Cerebellar cortex (tissue), 1 donor: Measurements from ENCODE around the gene PDGFRB.

Experiments used
- DNase-seq: peaks from one replicate; pipeline ENCODE4 v3.0.0-alpha.2; 2015; ENCODE audit warnings: low spot score

The PDGFRB gene

GRCh38 chr5:150082374-150082773 is 73.3 kb downstream of the PDGFRB start:
- DNase-seq: no peak

- no peak for DNase-seq
Observed at GRCh38 chr5:150081541-150082283, 73.9 kb downstream of the PDGFRB start.

- no peak for DNase-seq
Observed at GRCh38 chr5:150080696-150081435, 74.8 kb downstream of the PDGFRB start.

- DNase-seq: no peak
Observed at GRCh38 chr5:150079909-150080461, 75.7 kb downstream of the PDGFRB start.

- DNase-seq: no peak
Observed at GRCh38 chr5:150078802-150079689, 76.6 kb downstream of the PDGFRB start.

- DNase-seq: no peak
Observed at GRCh38 chr5:150077996-150078801, 77.4 kb downstream of the PDGFRB start.

GRCh38 chr5:150077060-150077459 is 78.6 kb downstream of the PDGFRB start:
- DNase-seq: no peak

GRCh38 chr5:150075806-150076205 is 79.8 kb downstream of the PDGFRB start:
- DNase-seq: no peak

- DNase-seq: no peak
Observed at GRCh38 chr5:150075233-150075632, 80.4 kb downstream of the PDGFRB start.

GRCh38 chr5:150073677-150074076 is 82.0 kb downstream of the PDGFRB start:
- DNase-seq: no peak

GRCh38 chr5:150073086-150073625 is 82.5 kb downstream of the PDGFRB start:
- no peak for DNase-seq

- no peak for DNase-seq
Observed at GRCh38 chr5:150070821-150071220, 84.8 kb downstream of the PDGFRB start.

- no peak for DNase-seq
Observed at GRCh38 chr5:150069672-150070627, 85.7 kb downstream of the PDGFRB start.

GRCh38 chr5:150068961-150069645 is 86.5 kb downstream of the PDGFRB start:
- DNase-seq: no peak

- no peak for DNase-seq
Observed at GRCh38 chr5:150068472-150068871, 87.2 kb downstream of the PDGFRB start.

GRCh38 chr5:150068071-150068470 is 87.6 kb downstream of the PDGFRB start:
- DNase-seq: no peak

- no peak for DNase-seq
Observed at GRCh38 chr5:150067405-150067960, 88.2 kb downstream of the PDGFRB start.

- DNase-seq: no peak
Observed at GRCh38 chr5:150066901-150067396, 88.7 kb downstream of the PDGFRB start.

- DNase-seq: no peak
Observed at GRCh38 chr5:150066436-150066835, 89.2 kb downstream of the PDGFRB start.
